ENCODE measurements around the gene UBAP2. TPM values are rescaled to one million over a fixed set of nuclear protein-coding genes. Genes with fewer than 3 reads are reported as not detected.
"Not testable (repeated sequence)": the region's sequence is repeated elsewhere in the genome, so short reads cannot be mapped to it uniquely, and the experiment has no call there.

UBAP2 gene
- total RNA-seq, 1 donor from 2014 or later: 33.4 TPM

- no peaks in the 10 kb centered on the region for H3K9me3 Mint-ChIP-seq
- intact Hi-C loops (cut with micrococcal nuclease): loop anchor here (1.0 to 10.0 kb wide), 5 partner anchors 36 to 1023 kb away; partner anchors contain the start of genes DCAF12, DNAJA1 and NFX1
- H3K4me1 Mint-ChIP-seq: peaks cover 25% of the 10 kb centered on the region
- peaks cover 13% of the 10 kb centered on the region for H3K36me3 Mint-ChIP-seq (ENCODE audit: low read depth)
- peak overlapping the region; percentile 99 for H3K4me3 Mint-ChIP-seq
- ChIA-PET CTCF (interaction anchor here (1.0 kb wide), 1 partner anchor 204 kb away, joined by 3 read pairs; no protein-coding TSS in a partner anchor), POLR2A (interaction anchor here (0.5 to 1.7 kb wide), 19 partner anchors 8 to 1766 kb away, joined by 3 to 14 read pairs (median 4); partner anchors contain the start of genes GALT and UBAP1)
- TF ChIP-seq, protein P1, sequence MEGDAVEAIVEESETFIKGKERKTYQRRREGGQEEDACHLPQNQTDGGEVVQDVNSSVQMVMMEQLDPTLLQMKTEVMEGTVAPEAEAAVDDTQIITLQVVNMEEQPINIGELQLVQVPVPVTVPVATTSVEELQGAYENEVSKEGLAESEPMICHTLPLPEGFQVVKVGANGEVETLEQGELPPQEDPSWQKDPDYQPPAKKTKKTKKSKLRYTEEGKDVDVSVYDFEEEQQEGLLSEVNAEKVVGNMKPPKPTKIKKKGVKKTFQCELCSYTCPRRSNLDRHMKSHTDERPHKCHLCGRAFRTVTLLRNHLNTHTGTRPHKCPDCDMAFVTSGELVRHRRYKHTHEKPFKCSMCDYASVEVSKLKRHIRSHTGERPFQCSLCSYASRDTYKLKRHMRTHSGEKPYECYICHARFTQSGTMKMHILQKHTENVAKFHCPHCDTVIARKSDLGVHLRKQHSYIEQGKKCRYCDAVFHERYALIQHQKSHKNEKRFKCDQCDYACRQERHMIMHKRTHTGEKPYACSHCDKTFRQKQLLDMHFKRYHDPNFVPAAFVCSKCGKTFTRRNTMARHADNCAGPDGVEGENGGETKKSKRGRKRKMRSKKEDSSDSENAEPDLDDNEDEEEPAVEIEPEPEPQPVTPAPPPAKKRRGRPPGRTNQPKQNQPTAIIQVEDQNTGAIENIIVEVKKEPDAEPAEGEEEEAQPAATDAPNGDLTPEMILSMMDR (IDR thresholded peaks at IDR 0.05): no peak
- ATAC-seq (ENCODE audit: low read depth) (peak; percentile 23), DNase-seq (no peak)
- no peaks in the 10 kb centered on the region for H3K27me3 Mint-ChIP-seq
- peak overlapping the region; percentile 100 for H3K27ac Mint-ChIP-seq
These were observed 592 bp downstream of the UBAP2 start for GRCh38 chr9:34047864-34048726.

GRCh38 chr9:34046784-34047379 is 1.8 kb downstream of the UBAP2 start:
- TF ChIP-seq, protein P1 (IDR thresholded peaks at IDR 0.05): no peak

GRCh38 chr9:34045903-34046302 is 2.8 kb downstream of the UBAP2 start:
- no peaks in the 10 kb centered on the region for H3K27me3 Mint-ChIP-seq
- CTCF ChIA-PET: no interaction called here
- no peak overlapping the region for H3K27ac Mint-ChIP-seq

More at GRCh38 chr9:34046784-34047379, 1.8 kb downstream of the UBAP2 start:
- ATAC-seq (ENCODE audit: low read depth) (no peak), DNase-seq (no peak)
- Mint-ChIP-seq H3K27ac (no peak overlapping the region), H3K4me1 (peaks cover 25% of the 10 kb centered on the region), H3K9me3 (no peaks in the 10 kb centered on the region), H3K4me3 (peak overlapping the region; percentile 48), H3K27me3 (no peaks in the 10 kb centered on the region), H3K36me3 (ENCODE audit: low read depth) (peaks cover 17% of the 10 kb centered on the region)
- intact Hi-C loops (cut with micrococcal nuclease): loop anchor here (5.0 to 10.0 kb wide), 2 partner anchors 35 to 1022 kb away; partner anchors contain the start of gene DNAJA1
- CTCF ChIA-PET: no interaction called here
- POLR2A ChIA-PET: no interaction called here

DNA sequence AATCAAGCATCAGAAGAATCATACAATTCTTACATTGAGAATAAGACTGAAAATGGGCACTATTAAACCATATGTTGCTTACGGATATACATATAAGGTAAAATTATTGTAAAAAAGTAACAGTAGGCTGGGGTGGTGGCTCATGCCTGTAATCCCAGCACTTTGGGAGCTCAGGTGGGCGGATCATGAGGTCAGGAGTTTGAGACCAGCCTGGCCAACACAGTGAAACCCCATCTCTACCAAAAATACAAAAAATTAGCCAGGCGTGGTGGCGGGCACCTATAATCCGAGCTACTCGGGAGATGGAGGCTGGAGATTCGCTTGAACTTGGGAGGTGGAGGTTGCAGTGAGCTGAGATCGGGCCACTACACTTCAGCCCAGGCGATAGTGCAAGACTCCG is 6.6 kb downstream of the UBAP2 start:
- POLR2A ChIA-PET: interaction anchor here (0.7 kb wide), 1 partner anchor 131 kb away, joined by 3 read pairs; no protein-coding TSS in a partner anchor
- CTCF ChIA-PET; H3K27me3 Mint-ChIP-seq; H3K27ac Mint-ChIP-seq; H3K9me3 Mint-ChIP-seq; H3K4me1 Mint-ChIP-seq; H3K4me3 Mint-ChIP-seq; DNase-seq; H3K36me3 Mint-ChIP-seq (ENCODE audit: low read depth); ATAC-seq (ENCODE audit: low read depth): not testable (repeated sequence)
- intact Hi-C loops (cut with micrococcal nuclease): loop anchor here (10.0 kb wide), 1 partner anchor 1017 kb away; the partner anchor contains the start of gene DNAJA1

More at GRCh38 chr9:34045903-34046302, 2.8 kb downstream of the UBAP2 start:
- intact Hi-C loops (cut with micrococcal nuclease): loop anchor here (5.0 to 10.0 kb wide), 2 partner anchors 34 to 1021 kb away; partner anchors contain the start of gene DNAJA1
- TF ChIP-seq, protein P1 (IDR thresholded peaks at IDR 0.05): no peak
- Mint-ChIP-seq H3K4me3 (no peak overlapping the region), H3K36me3 (ENCODE audit: low read depth) (peaks cover 18% of the 10 kb centered on the region), H3K9me3 (no peaks in the 10 kb centered on the region), H3K4me1 (peaks cover 25% of the 10 kb centered on the region)
- POLR2A ChIA-PET: interaction anchor here (0.5 to 0.7 kb wide), 2 partner anchors 9 to 98 kb away, joined by 5 to 8 read pairs; no protein-coding TSS in a partner anchor
- DNase-seq (no peak), ATAC-seq (ENCODE audit: low read depth) (no peak)

- H3K9me3 Mint-ChIP-seq; CTCF ChIA-PET; POLR2A ChIA-PET; intact Hi-C loops (cut with micrococcal nuclease); H3K4me1 Mint-ChIP-seq; H3K4me3 Mint-ChIP-seq; ATAC-seq (ENCODE audit: low read depth); DNase-seq; H3K27me3 Mint-ChIP-seq; H3K27ac Mint-ChIP-seq: not testable (repeated sequence)
- peaks cover 10% of the 10 kb centered on the region for H3K36me3 Mint-ChIP-seq (ENCODE audit: low read depth)
These were observed 9.8 kb downstream of the UBAP2 start for GRCh38 chr9:34038851-34039250.

All from activated B cell treated with CpG ODN at 0.5 μM for 24 hours (primary cell).